HEK293 (cell line): Measurements from ENCODE around the gene LTO1.

Experiments used
- BCL6B ChIP-seq: fragments of 450-650 bp; formaldehyde crosslinking; IDR thresholded peaks from 2 replicates; pipeline ENCODE4 v1.5.1; 2017; ENCODE audit warnings: missing biosample characterization, missing genetic modification characterization
- CTCF ChIP-seq: fragments of 450-650 bp; formaldehyde crosslinking; IDR thresholded peaks from 2 replicates; pipeline ENCODE4 v1.5.1; 2016; ENCODE audit warnings: missing biosample characterization, missing genetic modification characterization
- EGR2 ChIP-seq: fragments of 450-650 bp; formaldehyde crosslinking; IDR thresholded peaks from 2 replicates; pipeline ENCODE4 v1.5.1; 2016; ENCODE audit warnings: low read depth, missing biosample characterization, missing genetic modification characterization
- KLF1 ChIP-seq: fragments of 450-650 bp; formaldehyde crosslinking; IDR thresholded peaks from 2 replicates; pipeline ENCODE4 v1.5.1; 2016; ENCODE audit warnings: missing biosample characterization, missing genetic modification characterization
- SP2 ChIP-seq: fragments of 450-650 bp; formaldehyde crosslinking; IDR thresholded peaks from 2 replicates; pipeline ENCODE4 v1.5.1; 2016; ENCODE audit warnings: missing biosample characterization, missing genetic modification characterization
- TSHZ1 ChIP-seq: fragments of 450-650 bp; formaldehyde crosslinking; IDR thresholded peaks from 2 replicates; pipeline ENCODE4 v1.5.1; 2016; ENCODE audit warnings: missing biosample characterization, missing genetic modification characterization, borderline replicate concordance
- ZNF335 ChIP-seq: fragments of 450-650 bp; formaldehyde crosslinking; conservative IDR thresholded peaks from 2 replicates; pipeline ENCODE4 v1.5.1; 2016; ENCODE audit warnings: missing biosample characterization, missing genetic modification characterization
- ZNF48 ChIP-seq: fragments of 450-650 bp; formaldehyde crosslinking; IDR thresholded peaks from 2 replicates; pipeline ENCODE4 v1.5.1; 2016; ENCODE audit warnings: missing biosample characterization, missing genetic modification characterization
- ZNF549 ChIP-seq: fragments of 450-650 bp; IDR thresholded peaks from 2 replicates; pipeline ENCODE4 v1.5.1; 2018; ENCODE audit warnings: missing biosample characterization, missing genetic modification characterization, mild to moderate bottlenecking, inconsistent platforms, moderate library complexity
- ZNF571 ChIP-seq: fragments of 450-650 bp; formaldehyde crosslinking; IDR thresholded peaks from 2 replicates; pipeline ENCODE4 v1.5.0; 2017; ENCODE audit warnings: missing biosample characterization, missing genetic modification characterization

- TF ChIP-seq ZNF549 (tag by site-specific recombination) (no peak), SP2 (no peak), CTCF (tag by site-specific recombination) (peak; percentile 55; the same call in 1 of the 2 replicates), EGR2 (tag by site-specific recombination) (no peak), BCL6B (no peak), ZNF571 (tag by site-specific recombination) (no peak), ZNF48 (tag by site-specific recombination) (no peak), ZNF335 (tag by site-specific recombination) (no peak), TSHZ1 (no peak), KLF1 (tag by site-specific recombination) (no peak)
Measured at GRCh38 chr11:69683764-69684333, 8.7 kb upstream of the LTO1 start.
